Mucosa of stomach (tissue), 1 donor: ENCODE measurements around the gene VTA1.

ENCODE experiments used
- H3K27me3 ChIP-seq: one replicate; pipeline ENCODE4 v1.7.0; 2013; ENCODE audit warnings: mild to moderate bottlenecking, low read length; ENCODE audit not compliant: control insufficient read depth, insufficient read depth
- H3K36me3 ChIP-seq: one replicate; pipeline ENCODE4 v1.7.0; 2013; ENCODE audit warnings: low read length; ENCODE audit not compliant: control insufficient read depth, insufficient read depth
- H3K4me1 ChIP-seq: one replicate; pipeline ENCODE4 v1.7.0; 2013; ENCODE audit warnings: mild to moderate bottlenecking, low read length; ENCODE audit not compliant: control insufficient read depth, insufficient read depth
- H3K4me3 ChIP-seq: one replicate; pipeline ENCODE4 v1.7.0; 2013; ENCODE audit warnings: low read length
- H3K9ac ChIP-seq: one replicate; pipeline ENCODE4 v1.7.0; 2013; ENCODE audit warnings: mild to moderate bottlenecking, low read length, moderate library complexity
- H3K9me3 ChIP-seq: one replicate; pipeline ENCODE4 v1.7.0; 2013; ENCODE audit warnings: mild to moderate bottlenecking, low read length, moderate library complexity; ENCODE audit not compliant: control insufficient read depth
- donor health status: Pancreatic carcinoma.

Gene VTA1

GRCh38 chr6:142254513-142254912 lies 107.5 kb downstream of the VTA1 start:
- Histone ChIP-seq H3K36me3 (no peaks in the 10 kb centered on the region), H3K9ac (no peak overlapping the region), H3K9me3 (no peaks in the 10 kb centered on the region), H3K4me1 (no peaks in the 10 kb centered on the region), H3K4me3 (no peak overlapping the region), H3K27me3 (no peaks in the 10 kb centered on the region)

- Histone ChIP-seq H3K9ac (no peak overlapping the region), H3K36me3 (no peaks in the 10 kb centered on the region), H3K27me3 (no peaks in the 10 kb centered on the region), H3K9me3 (no peaks in the 10 kb centered on the region), H3K4me1 (no peaks in the 10 kb centered on the region), H3K4me3 (no peak overlapping the region)
These were observed 108.7 kb downstream of the VTA1 start for GRCh38 chr6:142255785-142256184.

GRCh38 chr6:142258305-142258704 lies 111.2 kb downstream of the VTA1 start:
- H3K4me1 ChIP-seq = no peaks in the 10 kb centered on the region
- H3K9me3 ChIP-seq = no peaks in the 10 kb centered on the region
- no peaks in the 10 kb centered on the region for H3K36me3 ChIP-seq
- no peaks in the 10 kb centered on the region for H3K27me3 ChIP-seq
- H3K9ac ChIP-seq = no peak overlapping the region
- no peak overlapping the region for H3K4me3 ChIP-seq

DNA sequence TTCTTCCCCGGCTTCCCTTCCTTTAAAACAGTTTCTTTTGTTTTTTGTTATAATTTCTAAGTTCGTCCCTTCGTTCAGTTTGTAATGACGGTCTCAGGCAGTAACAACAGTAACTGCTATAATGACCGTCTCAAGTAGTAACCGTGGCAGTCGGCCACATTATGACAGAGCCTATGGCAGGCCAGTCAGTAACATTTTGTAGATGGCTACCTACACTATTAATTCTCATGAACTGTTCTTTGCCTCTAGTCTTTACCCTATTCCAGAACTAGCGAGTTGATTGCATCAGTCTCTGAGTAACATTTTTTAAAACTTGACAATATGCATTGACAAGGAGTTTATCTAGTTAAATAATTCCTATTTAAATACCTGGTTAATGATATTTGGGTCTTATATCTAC lies 111.7 kb downstream of the VTA1 start:
- H3K27me3 ChIP-seq = no peaks in the 10 kb centered on the region
- no peaks in the 10 kb centered on the region for H3K4me1 ChIP-seq
- no peaks in the 10 kb centered on the region for H3K9me3 ChIP-seq
- H3K36me3 ChIP-seq = no peaks in the 10 kb centered on the region
- no peak overlapping the region for H3K9ac ChIP-seq
- H3K4me3 ChIP-seq = no peak overlapping the region

- Histone ChIP-seq H3K27me3 (no peaks in the 10 kb centered on the region), H3K4me3 (no peak overlapping the region), H3K36me3 (no peaks in the 10 kb centered on the region), H3K9ac (no peak overlapping the region), H3K9me3 (no peaks in the 10 kb centered on the region), H3K4me1 (no peaks in the 10 kb centered on the region)
These were observed 113.7 kb downstream of the VTA1 start for GRCh38 chr6:142260748-142261147.

- H3K9ac ChIP-seq = no peak overlapping the region
- H3K36me3 ChIP-seq = no peaks in the 10 kb centered on the region
- H3K9me3 ChIP-seq = no peaks in the 10 kb centered on the region
- H3K27me3 ChIP-seq = no peaks in the 10 kb centered on the region
- H3K4me3 ChIP-seq = no peak overlapping the region
- H3K4me1 ChIP-seq = no peaks in the 10 kb centered on the region
These were observed 115.2 kb downstream of the VTA1 start for GRCh38 chr6:142262231-142262630.

GRCh38 chr6:142265476-142265875 lies 118.4 kb downstream of the VTA1 start:
- no peaks in the 10 kb centered on the region for H3K36me3 ChIP-seq
- no peak overlapping the region for H3K4me3 ChIP-seq
- H3K9ac ChIP-seq = no peak overlapping the region

DNA sequence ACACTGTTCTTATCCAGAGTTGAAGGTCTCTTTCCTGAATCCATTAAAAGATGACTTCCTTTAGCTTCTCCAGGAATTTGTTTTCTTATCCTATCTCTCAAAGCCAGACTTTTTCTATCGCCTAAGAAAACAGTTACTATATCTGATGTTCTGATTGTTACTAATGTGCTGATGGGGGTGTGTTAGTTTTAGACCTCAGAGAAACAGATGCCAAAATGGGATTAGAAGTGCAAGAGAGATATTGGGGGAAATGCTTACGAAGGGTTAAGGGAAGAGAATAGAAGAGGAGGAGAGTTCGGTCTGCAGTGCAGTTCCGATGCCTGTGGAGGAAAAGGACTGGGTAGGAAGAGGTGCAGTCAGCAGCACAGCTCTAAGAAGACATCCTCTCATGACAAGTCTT lies 119.0 kb downstream of the VTA1 start:
- H3K4me3 ChIP-seq = no peak overlapping the region
- H3K9ac ChIP-seq = no peak overlapping the region
- H3K9me3 ChIP-seq = no peaks in the 10 kb centered on the region
- H3K36me3 ChIP-seq = no peaks in the 10 kb centered on the region
- H3K27me3 ChIP-seq = no peaks in the 10 kb centered on the region
- no peaks in the 10 kb centered on the region for H3K4me1 ChIP-seq

More at GRCh38 chr6:142265476-142265875, 118.4 kb downstream of the VTA1 start:
- no peaks in the 10 kb centered on the region for H3K4me1 ChIP-seq
- H3K27me3 ChIP-seq = no peaks in the 10 kb centered on the region
- no peaks in the 10 kb centered on the region for H3K9me3 ChIP-seq

DNA sequence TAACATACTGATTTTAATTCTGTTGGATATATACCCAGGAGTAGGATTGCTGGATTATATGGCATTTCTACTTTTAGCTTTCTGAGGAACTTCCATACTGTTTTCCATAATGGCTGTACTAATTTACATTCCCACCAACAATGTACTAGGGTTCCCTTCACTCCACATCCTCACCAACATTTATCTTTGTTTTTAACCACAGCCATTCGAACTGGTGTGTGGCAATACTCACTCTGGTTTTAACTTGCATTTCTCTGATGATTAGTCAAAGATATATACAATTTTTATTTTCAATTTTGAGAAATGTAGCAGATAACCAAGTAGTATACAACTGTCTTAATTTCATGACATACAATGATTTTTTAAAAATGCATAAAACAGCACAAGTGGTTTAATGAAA lies 124.4 kb downstream of the VTA1 start:
- Histone ChIP-seq H3K4me1 (no peaks in the 10 kb centered on the region), H3K9ac (no peak overlapping the region), H3K27me3 (no peaks in the 10 kb centered on the region), H3K4me3 (no peak overlapping the region), H3K9me3 (no peaks in the 10 kb centered on the region), H3K36me3 (no peaks in the 10 kb centered on the region)
